PFSK-1 (cell line): Measurements from ENCODE around the gene MN1.

Experiments used
- FOXP2 ChIP-seq: optimal IDR thresholded peaks from 2 replicates; pipeline ENCODE3; 2011; ENCODE audit warnings: borderline replicate concordance, control low read depth, inconsistent platforms; ENCODE audit not compliant: insufficient read depth; ENCODE audit errors: extremely low read length, extremely low read depth
- POLR2AphosphoS5 ChIP-seq: IDR thresholded peaks from 2 replicates; pipeline ENCODE4 v1.6.1; 2012; ENCODE audit warnings: low read depth, mild to moderate bottlenecking, control low read depth, low read length, moderate library complexity
- SIN3A ChIP-seq: IDR thresholded peaks from 2 replicates; pipeline ENCODE4 v1.6.1; 2012; ENCODE audit warnings: mild to moderate bottlenecking, low read length, moderate library complexity, borderline replicate concordance; ENCODE audit not compliant: insufficient read depth
- TAF1 ChIP-seq: IDR thresholded peaks from 2 replicates; pipeline ENCODE4 v1.6.1; 2012; ENCODE audit warnings: low read length, control low read depth, borderline replicate concordance; ENCODE audit not compliant: insufficient read depth
- TF ChIP-seq, protein P1 (sequence below), 2 experiments: IDR thresholded peaks; 2 replicates each; pipeline versions ENCODE4 v1.6.1 to v1.8.0; 2011 to 2012; ENCODE audit warnings: low read depth in 2 of 2, low read length in 2 of 2, control low read depth in 1 of 2, inconsistent platforms in 1 of 2, mild to moderate bottlenecking in 1 of 2, moderate library complexity in 1 of 2; ENCODE audit not compliant: insufficient read depth in 1 of 2

GRCh38 chr22:27698813-27699212 is 102.7 kb downstream of the MN1 start:
- no peak for TF ChIP-seq POLR2AphosphoS5
- TF ChIP-seq, protein P1, sequence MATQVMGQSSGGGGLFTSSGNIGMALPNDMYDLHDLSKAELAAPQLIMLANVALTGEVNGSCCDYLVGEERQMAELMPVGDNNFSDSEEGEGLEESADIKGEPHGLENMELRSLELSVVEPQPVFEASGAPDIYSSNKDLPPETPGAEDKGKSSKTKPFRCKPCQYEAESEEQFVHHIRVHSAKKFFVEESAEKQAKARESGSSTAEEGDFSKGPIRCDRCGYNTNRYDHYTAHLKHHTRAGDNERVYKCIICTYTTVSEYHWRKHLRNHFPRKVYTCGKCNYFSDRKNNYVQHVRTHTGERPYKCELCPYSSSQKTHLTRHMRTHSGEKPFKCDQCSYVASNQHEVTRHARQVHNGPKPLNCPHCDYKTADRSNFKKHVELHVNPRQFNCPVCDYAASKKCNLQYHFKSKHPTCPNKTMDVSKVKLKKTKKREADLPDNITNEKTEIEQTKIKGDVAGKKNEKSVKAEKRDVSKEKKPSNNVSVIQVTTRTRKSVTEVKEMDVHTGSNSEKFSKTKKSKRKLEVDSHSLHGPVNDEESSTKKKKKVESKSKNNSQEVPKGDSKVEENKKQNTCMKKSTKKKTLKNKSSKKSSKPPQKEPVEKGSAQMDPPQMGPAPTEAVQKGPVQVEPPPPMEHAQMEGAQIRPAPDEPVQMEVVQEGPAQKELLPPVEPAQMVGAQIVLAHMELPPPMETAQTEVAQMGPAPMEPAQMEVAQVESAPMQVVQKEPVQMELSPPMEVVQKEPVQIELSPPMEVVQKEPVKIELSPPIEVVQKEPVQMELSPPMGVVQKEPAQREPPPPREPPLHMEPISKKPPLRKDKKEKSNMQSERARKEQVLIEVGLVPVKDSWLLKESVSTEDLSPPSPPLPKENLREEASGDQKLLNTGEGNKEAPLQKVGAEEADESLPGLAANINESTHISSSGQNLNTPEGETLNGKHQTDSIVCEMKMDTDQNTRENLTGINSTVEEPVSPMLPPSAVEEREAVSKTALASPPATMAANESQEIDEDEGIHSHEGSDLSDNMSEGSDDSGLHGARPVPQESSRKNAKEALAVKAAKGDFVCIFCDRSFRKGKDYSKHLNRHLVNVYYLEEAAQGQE (IDR thresholded peaks at IDR 0.05; ENCODE audit: insufficient read depth in 1 of 2, low read depth in 2 of 2, low read length in 2 of 2), result no peak
- no peak for TF ChIP-seq TAF1
- no peak for TF ChIP-seq FOXP2
- no peak for TF ChIP-seq SIN3A
